Dedifferentiated amniotic fluid mesenchymal stem cell (primary cell): Measurements from ENCODE around the gene MIEF2.
"Not testable (repeated sequence)": the region's sequence is repeated elsewhere in the genome, so short reads cannot be mapped to it uniquely, and the experiment has no call there.

Source experiments
- DNase-seq: peaks from one replicate; pipeline ENCODE4 v3.0.0-alpha.2; 2016; ENCODE audit errors: extremely low spot score

The MIEF2 gene

GRCh38 chr17:18260332-18261145 lies at the start of gene MIEF2:
MIEF2 (plus strand) TSS chr17:18260662; CDS start chr17:18262721, 2,059 bp downstream.
- DNase-seq, result peak; percentile 92

- no peak for DNase-seq
Observed at GRCh38 chr17:18213666-18214270, 46.7 kb upstream of the MIEF2 start.

DNA sequence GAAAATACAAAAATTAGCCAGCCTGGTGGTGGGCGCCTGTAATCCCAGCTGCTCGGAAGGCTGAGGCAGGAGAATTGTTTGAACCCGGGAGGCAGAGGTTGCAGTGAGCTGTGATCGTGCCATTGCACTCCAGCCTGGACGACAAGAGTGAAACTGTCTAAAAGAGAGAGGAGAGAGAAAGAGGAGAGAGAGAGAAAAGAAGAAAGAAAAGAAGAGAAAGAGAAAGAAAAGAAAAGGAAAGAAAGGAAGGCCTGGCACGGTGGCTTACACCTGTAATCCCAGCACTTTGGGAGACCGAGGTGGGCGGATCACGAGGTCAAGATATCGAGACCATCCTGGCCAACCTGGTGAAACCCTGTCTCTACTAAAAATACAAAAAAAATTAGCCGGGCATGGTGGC lies 43.6 kb upstream of the MIEF2 start:
- DNase-seq, result not testable (repeated sequence)

GRCh38 chr17:18217412-18218015 lies 42.9 kb upstream of the MIEF2 start:
- DNase-seq, result peak; percentile 40

DNA sequence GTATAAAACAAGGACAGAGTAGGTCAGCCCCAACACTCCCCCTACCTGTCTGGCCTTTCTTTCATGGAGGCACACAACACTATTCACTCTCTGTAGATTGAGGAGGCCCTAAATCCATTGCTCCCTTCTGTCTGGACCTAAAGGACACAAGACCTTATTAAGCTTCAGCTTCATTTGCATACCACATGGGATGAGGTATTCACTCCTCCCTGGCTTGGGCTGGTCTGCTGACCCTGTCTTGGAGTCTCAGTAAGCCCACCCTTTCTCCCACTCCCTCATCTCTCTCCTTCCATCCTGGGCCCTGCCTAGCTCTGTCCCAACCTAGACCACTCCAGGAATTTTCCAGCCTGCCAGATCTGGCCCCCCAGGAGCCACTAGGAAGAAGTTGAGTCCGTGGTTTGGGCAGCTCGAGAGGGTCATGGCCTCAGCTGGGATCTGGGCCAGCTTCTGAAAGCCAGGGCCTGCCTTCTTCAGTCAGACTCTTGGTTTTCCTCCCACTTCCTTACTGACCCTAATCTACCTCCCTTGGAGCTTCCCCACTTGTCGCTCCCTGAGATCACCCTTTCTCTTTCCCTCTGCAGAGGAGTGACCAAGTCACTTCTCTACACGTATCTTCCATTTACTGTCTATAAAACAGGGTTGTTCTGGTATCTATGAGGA lies 41.6 kb upstream of the MIEF2 start:
- peak; percentile 29 for DNase-seq

DNA sequence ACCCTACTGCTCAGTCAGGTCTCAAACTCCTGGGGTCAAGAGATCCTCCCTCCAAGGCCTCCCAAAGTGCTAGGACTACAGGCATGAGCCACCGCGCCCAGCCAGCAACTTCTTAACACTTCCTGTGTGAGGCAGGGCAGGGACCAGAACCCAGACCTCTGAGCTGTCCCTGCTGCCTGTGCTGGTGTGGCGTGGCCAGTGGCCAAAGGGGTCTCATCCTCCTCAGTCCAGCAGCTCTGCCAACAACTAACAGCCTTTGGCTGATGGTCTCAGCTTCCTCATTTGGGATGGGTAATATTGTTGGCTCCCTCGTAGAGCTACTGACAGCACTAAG lies 36.4 kb upstream of the MIEF2 start:
- no peak for DNase-seq

- no peak for DNase-seq
Observed at GRCh38 chr17:18224387-18225120, 35.9 kb upstream of the MIEF2 start.

DNA sequence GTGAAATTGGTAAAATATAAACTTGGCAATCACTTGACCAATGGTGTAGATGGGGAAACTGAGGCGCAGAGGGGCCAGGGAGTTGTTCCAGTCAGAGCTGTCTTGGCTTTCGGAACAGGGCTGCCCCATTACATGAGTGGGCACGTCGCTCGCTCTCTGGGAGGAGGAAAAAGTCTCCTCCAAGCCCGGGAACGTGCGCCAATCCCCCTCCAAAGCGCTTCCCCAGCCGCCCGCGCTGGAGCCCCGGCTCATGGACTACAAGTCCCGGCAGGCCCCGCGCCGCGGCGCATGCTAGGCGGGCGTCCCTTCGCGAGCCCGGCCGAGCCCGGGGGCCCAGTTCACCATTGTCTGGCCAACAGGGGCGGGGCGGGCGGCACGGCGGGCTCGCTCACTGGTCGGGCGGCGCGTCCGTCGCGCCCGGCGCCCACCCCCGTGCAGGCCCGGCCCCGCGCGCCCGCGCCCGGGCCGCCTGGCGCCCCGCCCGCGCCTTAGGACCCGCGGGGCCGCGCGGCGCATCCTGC lies 35.3 kb upstream of the MIEF2 start, which contains the start of gene LLGL1:
TSS of gene LLGL1 (plus strand) at position 515 of the 521 bp plus-strand sequence. CDS start 48 bp downstream, outside the sequence.
- DNase-seq, result peak; percentile 91

- no peak for DNase-seq
Observed at GRCh38 chr17:18225642-18226283, 34.7 kb upstream of the MIEF2 start.

DNA sequence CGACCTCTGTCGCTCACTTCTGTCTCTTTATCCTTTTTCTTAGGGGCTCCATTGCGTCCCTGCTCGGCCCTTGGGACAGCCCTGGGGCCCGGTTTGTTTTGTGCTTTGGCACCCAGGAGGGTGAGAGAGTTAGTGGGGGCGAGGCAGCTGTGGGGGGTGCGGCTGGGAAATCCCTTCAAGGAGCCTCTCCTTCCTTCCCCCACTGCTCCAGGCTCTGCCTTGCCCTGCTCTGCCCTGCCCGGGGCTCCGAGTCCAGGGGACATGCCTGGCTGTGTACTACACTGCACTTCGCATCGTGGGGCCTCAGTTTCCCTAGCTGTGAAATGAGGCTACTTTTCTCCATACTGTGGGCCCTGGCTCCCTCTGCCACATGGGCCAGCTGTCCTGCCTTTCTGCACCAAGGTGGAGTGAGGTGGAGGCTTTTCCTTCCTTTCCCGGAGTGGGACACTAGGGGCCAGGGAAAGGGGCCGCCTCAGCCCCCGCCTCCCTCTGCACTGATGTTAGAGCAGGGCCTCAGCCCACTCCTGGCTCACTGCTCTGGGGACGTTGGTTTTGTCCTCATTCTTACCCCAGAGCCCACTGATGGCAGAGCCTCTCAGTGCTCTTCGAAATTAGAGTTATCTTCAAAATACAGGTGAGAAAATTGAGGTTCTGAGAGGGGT lies 34.0 kb upstream of the MIEF2 start:
- no peak for DNase-seq

DNA sequence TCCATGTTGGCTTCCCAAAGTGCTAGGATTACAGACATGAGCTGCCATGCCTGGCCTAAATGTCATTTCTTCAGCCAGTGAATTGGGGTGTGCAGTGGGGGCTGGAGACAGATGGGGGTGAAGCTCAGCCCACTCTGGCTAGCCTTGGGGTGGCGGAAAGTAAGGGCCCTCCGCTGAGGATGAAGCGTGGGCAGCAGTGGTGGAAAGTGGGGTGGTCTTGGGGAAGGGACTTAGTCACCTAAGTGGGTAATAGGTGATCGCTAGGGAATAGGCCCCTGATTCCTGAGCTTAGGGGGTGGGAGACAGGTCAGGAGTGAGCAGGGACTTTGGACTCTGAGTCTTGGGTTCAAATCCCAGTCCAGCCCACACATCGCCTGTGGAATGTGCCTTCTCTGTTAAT lies 32.8 kb upstream of the MIEF2 start:
- DNase-seq, result no peak

DNA sequence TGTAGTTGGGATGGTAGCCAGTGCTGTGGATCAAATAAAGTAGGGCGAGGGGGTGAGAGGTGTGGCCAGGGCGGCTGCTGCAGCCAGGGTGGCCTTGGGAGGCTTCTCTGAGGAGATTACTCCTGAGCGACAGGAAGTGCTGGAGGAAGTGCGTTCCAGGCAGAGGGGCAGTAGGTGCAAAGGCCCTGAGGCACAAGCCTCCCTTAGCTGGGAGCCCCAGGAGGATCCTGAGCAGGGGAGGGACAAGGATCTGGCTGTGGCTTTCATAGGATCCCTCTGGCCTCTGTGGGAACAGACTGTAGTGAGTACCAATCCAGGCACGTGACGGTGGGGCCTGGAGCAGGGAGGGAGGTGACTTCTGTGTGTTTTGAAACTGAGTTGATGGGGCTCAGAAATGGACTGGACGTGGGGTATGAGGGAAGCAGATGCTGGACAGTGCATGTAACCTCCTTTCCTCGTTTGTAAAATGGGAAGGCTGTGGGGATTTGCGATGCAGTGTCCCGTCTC lies 32.2 kb upstream of the MIEF2 start:
- no peak for DNase-seq

GRCh38 chr17:18229254-18229653 lies 31.2 kb upstream of the MIEF2 start:
- no peak for DNase-seq

GRCh38 chr17:18229771-18230170 lies 30.7 kb upstream of the MIEF2 start:
- no peak for DNase-seq

- no peak for DNase-seq
Observed at GRCh38 chr17:18230288-18231141, 29.9 kb upstream of the MIEF2 start.

DNA sequence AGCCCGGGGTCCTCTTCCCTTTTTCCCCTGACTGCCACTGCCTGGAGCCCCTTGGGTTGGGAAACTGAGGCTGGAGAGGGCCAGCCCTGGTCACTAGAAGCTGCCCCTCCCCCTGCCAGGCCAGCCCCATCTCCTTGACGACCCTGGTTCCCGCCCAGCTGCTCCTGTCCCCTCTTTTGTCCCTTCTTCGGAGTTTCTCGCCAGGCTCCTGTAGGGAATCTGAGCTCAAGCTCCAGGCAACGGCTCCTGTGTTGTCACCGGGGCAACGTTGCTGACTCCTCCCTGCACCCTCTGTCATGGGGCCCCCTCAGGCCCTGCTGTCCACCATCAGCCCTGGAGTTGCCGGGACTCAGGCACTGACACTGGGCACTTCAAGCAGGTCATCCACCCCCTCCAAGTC lies 29.3 kb upstream of the MIEF2 start:
- DNase-seq, result no peak

DNA sequence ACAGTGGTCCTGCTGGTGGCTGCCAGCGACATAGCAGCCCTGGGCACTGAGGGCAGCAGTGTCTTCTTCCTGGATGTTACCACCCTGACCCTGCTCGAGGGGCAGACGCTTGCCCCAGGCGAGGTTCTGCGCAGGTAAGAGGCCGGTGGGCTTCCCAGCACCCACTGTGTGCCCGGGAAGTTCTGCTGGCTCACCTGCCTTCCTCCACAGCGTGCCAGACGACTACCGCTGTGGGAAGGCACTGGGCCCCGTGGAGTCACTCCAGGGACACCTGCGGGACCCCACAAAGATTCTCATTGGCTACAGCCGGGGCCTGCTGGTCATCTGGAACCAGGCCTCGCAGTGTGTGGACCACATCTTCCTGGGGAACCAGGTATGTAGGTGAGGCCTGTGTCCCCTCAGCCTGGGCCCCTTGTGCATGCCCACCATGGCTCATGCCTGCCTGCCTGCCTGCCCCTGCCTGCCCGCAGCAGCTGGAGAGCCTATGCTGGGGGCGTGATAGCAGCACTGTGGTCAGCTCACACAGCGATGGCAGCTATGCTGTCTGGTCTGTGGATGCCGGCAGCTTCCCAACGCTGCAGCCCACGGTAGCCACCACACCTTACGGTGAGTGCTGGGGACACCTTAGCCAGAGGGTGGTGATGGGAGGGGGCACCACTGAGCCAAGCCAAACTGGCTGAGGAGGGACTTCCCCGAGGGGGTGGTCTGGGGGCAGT lies 26.5 kb upstream of the MIEF2 start:
- no peak for DNase-seq

DNA sequence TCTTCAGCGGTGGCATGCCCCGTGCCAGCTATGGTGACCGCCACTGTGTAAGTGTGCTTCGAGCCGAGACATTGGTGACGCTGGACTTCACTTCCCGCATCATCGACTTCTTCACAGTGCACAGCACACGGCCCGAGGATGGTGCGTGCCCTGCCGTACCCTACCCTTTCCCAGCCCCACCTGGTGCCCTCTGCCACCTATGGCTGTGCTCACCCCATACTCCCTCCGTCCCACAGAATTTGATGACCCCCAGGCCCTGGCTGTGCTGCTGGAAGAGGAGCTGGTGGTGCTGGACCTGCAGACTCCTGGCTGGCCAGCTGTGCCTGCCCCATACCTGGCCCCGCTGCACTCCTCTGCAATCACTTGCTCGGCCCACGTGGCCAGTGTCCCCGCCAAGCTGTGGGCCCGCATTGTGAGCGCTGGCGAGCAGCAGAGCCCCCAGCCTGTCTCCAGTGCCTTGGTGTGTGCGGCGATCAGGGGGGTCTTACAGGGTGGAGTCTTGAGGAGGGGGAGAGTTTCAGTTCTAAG lies 25.5 kb upstream of the MIEF2 start:
- no peak for DNase-seq
